Endometrial microvascular endothelial cells (primary cell): ENCODE data around the gene GATC. TPM values are rescaled to one million over a fixed set of nuclear protein-coding genes. Genes with fewer than 3 reads are reported as not detected.

Experiments
- in situ Hi-C: cut with HindIII; loops from 2 replicates; pipeline ENCODE4 v1.10.0; 2017; ENCODE audit warnings: low sequenced_read_pairs, low pct_unique_long_range_greater_than_20kb; ENCODE audit errors: inconsistent ontology term
- total RNA-seq: library from RNA; depleted of rRNA; stranded (reverse); fragments of >200 nt; gene quantifications from one replicate; pipeline ENCODE4 v1.2.3, GENCODE V29; 2015; ENCODE audit errors: inconsistent ontology term

GATC gene
- total RNA-seq, 1 donor from 2014 or later = 23.8 TPM

GRCh38 chr12:120490325-120490724 lies 44.1 kb downstream of the GATC start:
- in situ Hi-C loops = no loop called here

GRCh38 chr12:120490833-120491512 lies 44.7 kb downstream of the GATC start:
- in situ Hi-C loops = no loop called here

- in situ Hi-C loops = no loop called here
These were observed 49.0 kb downstream of the GATC start for GRCh38 chr12:120495186-120495730.

- in situ Hi-C loops = no loop called here
These were observed 49.6 kb downstream of the GATC start, which contains the start of gene DYNLL1 for GRCh38 chr12:120495731-120496412. Gene DYNLL1 (plus strand): TSS chr12:120496113. CDS start chr12:120496422, 309 bp downstream.

- in situ Hi-C loops = no loop called here
These were observed 50.4 kb downstream of the GATC start for GRCh38 chr12:120496413-120497340.

- in situ Hi-C loops = no loop called here
These were observed 51.4 kb downstream of the GATC start for GRCh38 chr12:120497524-120498150.

GRCh38 chr12:120498870-120499515 lies 52.7 kb downstream of the GATC start:
- in situ Hi-C loops = no loop called here

- in situ Hi-C loops = no loop called here
These were observed 54.3 kb downstream of the GATC start for GRCh38 chr12:120500581-120500980.

GRCh38 chr12:120504587-120504986 lies 58.3 kb downstream of the GATC start:
- in situ Hi-C loops = no loop called here

GRCh38 chr12:120508537-120508936 lies 62.3 kb downstream of the GATC start:
- in situ Hi-C loops = no loop called here

Other genes starting within 250 kb of the GATC start
- 5,493 TPM for gene RPLP0, start 245.3 kb upstream of the GATC start, total RNA-seq
- 325 TPM for gene PXN, start 180.7 kb upstream of the GATC start, total RNA-seq
- gene RNU4-2, start 154.5 kb upstream of the GATC start, total RNA-seq = not detected
- not detected for gene RNU4-1, start 153.2 kb upstream of the GATC start, total RNA-seq
- gene SIRT4, start 144.1 kb upstream of the GATC start, total RNA-seq = 5.2 TPM
- not detected for gene PLA2G1B, start 118.7 kb upstream of the GATC start, total RNA-seq
- gene MSI1, start 77.3 kb upstream of the GATC start, total RNA-seq = not detected
- 571 TPM for gene COX6A1, start 8.3 kb upstream of the GATC start, total RNA-seq
- gene TRIAP1, start 60 bp upstream of the GATC start, total RNA-seq = 91.2 TPM
- gene SRSF9, start 23.3 kb downstream of the GATC start, total RNA-seq = 90.3 TPM
- gene DYNLL1, start 49.7 kb downstream of the GATC start, total RNA-seq = 504 TPM
- gene COQ5, start 82.7 kb downstream of the GATC start, total RNA-seq = 28.8 TPM
- 119 TPM for gene RNF10, start 87.9 kb downstream of the GATC start, total RNA-seq
- 51.4 TPM for gene POP5, start 135.0 kb downstream of the GATC start, total RNA-seq
- not detected for gene CABP1, start 194.2 kb downstream of the GATC start, total RNA-seq
- gene MLEC, start 240.7 kb downstream of the GATC start, total RNA-seq = 91.8 TPM